SK-N-SH (cell line): ENCODE measurements around the gene HIF3A.

Experiments
- EZH2phosphoT487 ChIP-seq: fragments of 200-600 bp; sonication (generic); IDR thresholded peaks from 2 replicates; pipeline ENCODE4 v1.6.1; 2017; ENCODE audit warnings: low read depth, mixed run types, mild to moderate bottlenecking, antibody characterized with exemption, moderate library complexity, borderline replicate concordance
- FOXJ3 ChIP-seq: sonication (generic); formaldehyde crosslinking; IDR thresholded peaks from 2 replicates; pipeline ENCODE4 v1.5.1; 2020; ENCODE audit warnings: mild to moderate bottlenecking, missing genetic modification reagents
- GATA2 ChIP-seq: sonication (generic); formaldehyde crosslinking; IDR thresholded peaks from 2 replicates; pipeline ENCODE4 v1.5.0; 2020; ENCODE audit warnings: mild to moderate bottlenecking, missing genetic modification reagents
- MXI1 ChIP-seq: IDR thresholded peaks from 2 replicates; pipeline ENCODE4 v1.6.1; 2012; ENCODE audit warnings: mild to moderate bottlenecking, low read depth, low read length, improper control_type of control experiment
- POLR2AphosphoS5 ChIP-seq: IDR thresholded peaks from 2 replicates; pipeline ENCODE4 v1.6.1; 2012; ENCODE audit warnings: low read depth, low read length
- RAD21 ChIP-seq: IDR thresholded peaks from 2 replicates; pipeline ENCODE4 v1.6.1; 2012; ENCODE audit warnings: mild to moderate bottlenecking, low read length
- RCOR1 ChIP-seq: fragments of 150-350 bp; IDR thresholded peaks from 2 replicates; pipeline ENCODE4 v1.6.1; 2017; ENCODE audit warnings: antibody characterized with exemption, low read length
- RFX5 ChIP-seq: IDR thresholded peaks from 2 replicates; pipeline ENCODE4 v1.6.1; 2012; ENCODE audit warnings: mild to moderate bottlenecking, improper control_type of control experiment, low read length
- SMC3 ChIP-seq: IDR thresholded peaks from 2 replicates; pipeline ENCODE4 v1.6.1; 2012; ENCODE audit warnings: low read depth, low read length, improper control_type of control experiment
- TAF1 ChIP-seq: IDR thresholded peaks from 2 replicates; pipeline ENCODE4 v1.6.1; 2012; ENCODE audit warnings: low read depth, mild to moderate bottlenecking, low read length, moderate library complexity, borderline replicate concordance
- YY1 ChIP-seq: IDR thresholded peaks from 2 replicates; pipeline ENCODE4 v1.4.0; 2012; ENCODE audit warnings: low read depth, mild to moderate bottlenecking
- TF ChIP-seq, protein P1 (sequence below): fragments of 200-600 bp; sonication (generic); IDR thresholded peaks from 2 replicates; pipeline ENCODE4 v1.6.1; 2017; ENCODE audit warnings: antibody characterized with exemption, mild to moderate bottlenecking, moderate library complexity
- TF ChIP-seq, protein P2 (sequence below): IDR thresholded peaks from 2 replicates; pipeline ENCODE4 v1.4.0; 2012; ENCODE audit warnings: low read depth, borderline replicate concordance

DNA sequence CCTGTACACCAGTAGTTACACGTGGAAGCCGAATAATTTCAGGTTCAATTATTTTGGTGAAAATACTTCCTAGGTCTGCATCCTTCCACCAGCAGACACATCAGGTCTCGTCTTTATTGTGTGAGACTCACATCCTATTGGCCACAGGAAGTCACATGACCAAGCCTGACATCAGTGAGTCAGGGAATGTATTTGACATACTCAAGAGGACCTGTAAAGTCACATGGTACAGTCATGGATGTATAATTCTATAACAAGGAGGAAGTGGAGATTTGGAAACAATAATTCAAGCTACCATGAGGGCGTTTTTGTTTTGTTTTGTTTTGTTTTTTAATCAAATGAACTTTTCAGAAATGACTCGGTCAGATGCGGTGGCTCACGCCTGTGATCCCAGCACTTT is 9.3 kb upstream of the HIF3A start:
- TF ChIP-seq, protein P1, sequence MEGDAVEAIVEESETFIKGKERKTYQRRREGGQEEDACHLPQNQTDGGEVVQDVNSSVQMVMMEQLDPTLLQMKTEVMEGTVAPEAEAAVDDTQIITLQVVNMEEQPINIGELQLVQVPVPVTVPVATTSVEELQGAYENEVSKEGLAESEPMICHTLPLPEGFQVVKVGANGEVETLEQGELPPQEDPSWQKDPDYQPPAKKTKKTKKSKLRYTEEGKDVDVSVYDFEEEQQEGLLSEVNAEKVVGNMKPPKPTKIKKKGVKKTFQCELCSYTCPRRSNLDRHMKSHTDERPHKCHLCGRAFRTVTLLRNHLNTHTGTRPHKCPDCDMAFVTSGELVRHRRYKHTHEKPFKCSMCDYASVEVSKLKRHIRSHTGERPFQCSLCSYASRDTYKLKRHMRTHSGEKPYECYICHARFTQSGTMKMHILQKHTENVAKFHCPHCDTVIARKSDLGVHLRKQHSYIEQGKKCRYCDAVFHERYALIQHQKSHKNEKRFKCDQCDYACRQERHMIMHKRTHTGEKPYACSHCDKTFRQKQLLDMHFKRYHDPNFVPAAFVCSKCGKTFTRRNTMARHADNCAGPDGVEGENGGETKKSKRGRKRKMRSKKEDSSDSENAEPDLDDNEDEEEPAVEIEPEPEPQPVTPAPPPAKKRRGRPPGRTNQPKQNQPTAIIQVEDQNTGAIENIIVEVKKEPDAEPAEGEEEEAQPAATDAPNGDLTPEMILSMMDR = no peak
- TF ChIP-seq RAD21 (no peak), YY1 (no peak), GATA2 (CRISPR knock-in tag) (no peak), EZH2phosphoT487 (no peak), RFX5 (no peak), RCOR1 (no peak), SMC3 (no peak), MXI1 (no peak), POLR2AphosphoS5 (no peak), TAF1 (no peak), FOXJ3 (no peak)
- TF ChIP-seq, protein P2, sequence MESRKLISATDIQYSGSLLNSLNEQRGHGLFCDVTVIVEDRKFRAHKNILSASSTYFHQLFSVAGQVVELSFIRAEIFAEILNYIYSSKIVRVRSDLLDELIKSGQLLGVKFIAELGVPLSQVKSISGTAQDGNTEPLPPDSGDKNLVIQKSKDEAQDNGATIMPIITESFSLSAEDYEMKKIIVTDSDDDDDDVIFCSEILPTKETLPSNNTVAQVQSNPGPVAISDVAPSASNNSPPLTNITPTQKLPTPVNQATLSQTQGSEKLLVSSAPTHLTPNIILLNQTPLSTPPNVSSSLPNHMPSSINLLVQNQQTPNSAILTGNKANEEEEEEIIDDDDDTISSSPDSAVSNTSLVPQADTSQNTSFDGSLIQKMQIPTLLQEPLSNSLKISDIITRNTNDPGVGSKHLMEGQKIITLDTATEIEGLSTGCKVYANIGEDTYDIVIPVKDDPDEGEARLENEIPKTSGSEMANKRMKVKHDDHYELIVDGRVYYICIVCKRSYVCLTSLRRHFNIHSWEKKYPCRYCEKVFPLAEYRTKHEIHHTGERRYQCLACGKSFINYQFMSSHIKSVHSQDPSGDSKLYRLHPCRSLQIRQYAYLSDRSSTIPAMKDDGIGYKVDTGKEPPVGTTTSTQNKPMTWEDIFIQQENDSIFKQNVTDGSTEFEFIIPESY = no peak
